HG03460 (cell line): ENCODE results near the gene TBCE.
A peak's percentile ranks its signal among the peaks of the same experiment; 100 is the strongest.

Source experiments
- ATAC-seq: cut with Tn5 transposase; IDR thresholded peaks from one replicate; pipeline ENCODE4 v1.9.1; 2021; ENCODE audit not compliant: unreplicated experiment

Gene TBCE

DNA sequence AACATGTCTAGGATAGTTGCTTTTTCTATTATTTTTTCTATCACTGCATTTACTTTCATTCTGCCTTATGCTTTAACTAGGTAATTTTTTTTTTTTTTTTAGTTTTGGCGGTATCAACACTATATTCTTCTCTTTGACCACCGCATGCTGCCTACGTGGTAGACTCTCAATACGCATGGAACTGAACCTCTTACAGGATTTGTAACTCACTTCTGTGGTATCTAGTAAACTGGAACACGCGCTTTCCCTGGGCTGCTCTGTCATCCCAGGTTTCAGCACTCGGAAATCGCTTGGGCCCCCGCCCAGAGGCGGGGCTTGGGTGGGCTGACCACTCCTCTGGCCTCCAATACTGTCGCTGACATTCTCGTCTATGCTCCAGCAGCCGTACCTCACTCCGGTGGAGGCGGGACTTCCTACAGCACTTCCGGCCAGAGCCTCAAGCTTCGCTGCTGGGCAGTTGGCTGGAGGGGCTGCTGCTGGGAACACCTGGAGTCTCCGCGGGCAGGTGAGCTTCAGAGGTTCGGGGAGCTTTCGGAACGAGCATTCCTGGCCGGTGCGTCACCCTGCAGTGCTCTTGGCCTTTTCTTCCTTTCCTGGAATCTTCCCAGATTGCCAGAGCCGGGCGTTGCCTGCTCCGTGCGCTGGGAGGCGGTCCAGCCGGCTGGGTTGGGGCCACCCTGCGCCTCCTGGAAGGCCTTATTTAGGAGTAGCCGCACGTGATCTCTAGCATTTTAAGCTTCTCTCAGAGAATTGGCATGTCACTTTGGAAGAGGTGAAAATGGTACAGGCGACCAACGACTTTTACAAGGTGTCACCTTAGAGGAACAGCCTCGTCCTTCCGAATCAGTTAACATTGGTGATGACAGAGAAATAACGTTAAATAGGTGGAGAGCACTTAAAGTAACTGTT lies at the start of gene TBCE:
Gene TBCE, plus strand, starts transcription at position 428 of the 909 bp plus-strand sequence. CDS start 12,623 bp downstream, outside the sequence.
- ATAC-seq: peak; percentile 100

DNA sequence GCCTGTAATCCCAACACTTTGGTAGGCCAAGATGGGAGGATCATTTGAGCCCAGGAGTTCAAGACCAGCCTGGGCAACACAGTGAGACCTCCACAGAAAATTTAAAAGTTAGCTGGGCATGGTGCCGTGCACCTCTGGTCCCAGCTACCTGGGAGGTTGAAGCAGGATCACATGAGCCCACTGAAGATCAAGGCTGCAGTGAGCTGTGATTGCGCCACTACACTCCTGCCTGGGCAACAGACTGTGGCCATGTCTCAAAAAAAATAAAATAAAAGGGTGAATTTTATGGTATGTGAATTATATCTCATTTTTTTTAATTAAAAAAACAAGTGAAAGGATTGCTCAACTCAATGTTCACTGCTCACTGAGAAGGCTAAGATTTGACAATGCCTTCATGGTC lies 48.0 kb upstream of the TBCE start:
- no peak for ATAC-seq

DNA sequence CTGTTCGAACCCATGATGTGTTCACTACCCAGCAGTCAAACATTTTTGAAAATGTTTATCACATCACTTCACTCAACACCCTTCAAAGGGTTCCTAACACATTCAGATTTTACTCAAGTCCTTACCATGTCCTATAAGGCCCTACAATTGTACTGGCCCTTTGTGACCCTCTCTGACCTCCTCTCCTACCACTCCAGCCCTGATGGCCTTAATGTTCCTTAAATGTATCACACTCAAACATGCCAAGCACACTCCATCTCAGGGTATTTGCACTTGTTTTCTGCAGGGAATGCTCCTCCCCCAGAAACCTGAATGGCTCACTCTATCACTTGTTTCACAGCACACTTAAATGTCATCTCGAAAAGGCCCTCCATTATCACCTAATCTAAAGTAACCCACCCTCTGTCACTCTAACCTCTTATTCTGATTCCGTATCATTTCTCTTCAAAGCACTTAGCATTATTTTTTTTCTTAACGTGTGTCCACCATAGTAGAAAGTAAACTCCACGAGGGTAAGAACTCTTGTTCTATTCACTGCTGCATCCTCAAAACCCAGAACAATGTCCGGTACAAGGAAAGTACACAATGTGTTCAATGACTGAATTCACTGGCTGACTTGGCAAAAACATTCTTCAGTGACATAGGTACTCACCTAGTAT lies 46.6 kb upstream of the TBCE start:
- ATAC-seq: no peak

GRCh38 chr1:235324296-235324695 lies 42.9 kb upstream of the TBCE start:
- ATAC-seq: no peak

DNA sequence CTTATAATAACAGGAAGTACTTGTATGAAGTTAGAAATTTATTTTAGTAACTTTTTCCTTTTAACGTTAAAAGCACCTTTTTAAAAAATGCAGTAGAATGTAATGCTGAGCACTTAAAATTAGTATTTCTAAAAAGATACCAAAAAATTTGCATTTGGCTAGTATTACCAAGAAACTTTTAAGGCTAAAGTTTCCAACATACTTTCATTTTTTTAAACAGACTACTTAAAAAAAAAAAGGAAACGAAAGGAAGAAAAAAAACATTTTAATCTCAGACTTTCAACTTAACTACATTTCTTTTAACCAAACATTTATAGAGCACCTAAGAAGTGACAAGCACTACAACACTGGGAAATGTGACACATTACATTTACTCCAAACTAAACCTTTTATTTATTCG lies 42.1 kb upstream of the TBCE start:
- ATAC-seq: no peak

GRCh38 chr1:235325854-235326253 lies 41.4 kb upstream of the TBCE start:
- ATAC-seq: no peak

- ATAC-seq: no peak
These were observed 40.3 kb upstream of the TBCE start for GRCh38 chr1:235326719-235327558.

- ATAC-seq: peak; percentile 2
These were observed 39.5 kb upstream of the TBCE start, which contains the start of gene ARID4B for GRCh38 chr1:235327559-235328270. Gene ARID4B (minus strand): TSS chr1:235328179. CDS start chr1:235326919, 1,260 bp downstream.

- peak; percentile 56 for ATAC-seq
These were observed 38.7 kb upstream of the TBCE start, which contains the start of gene GGPS1 for GRCh38 chr1:235328271-235329138. Gene GGPS1 (plus strand): TSS chr1:235328570. CDS start chr1:235335265, 6,695 bp downstream.

DNA sequence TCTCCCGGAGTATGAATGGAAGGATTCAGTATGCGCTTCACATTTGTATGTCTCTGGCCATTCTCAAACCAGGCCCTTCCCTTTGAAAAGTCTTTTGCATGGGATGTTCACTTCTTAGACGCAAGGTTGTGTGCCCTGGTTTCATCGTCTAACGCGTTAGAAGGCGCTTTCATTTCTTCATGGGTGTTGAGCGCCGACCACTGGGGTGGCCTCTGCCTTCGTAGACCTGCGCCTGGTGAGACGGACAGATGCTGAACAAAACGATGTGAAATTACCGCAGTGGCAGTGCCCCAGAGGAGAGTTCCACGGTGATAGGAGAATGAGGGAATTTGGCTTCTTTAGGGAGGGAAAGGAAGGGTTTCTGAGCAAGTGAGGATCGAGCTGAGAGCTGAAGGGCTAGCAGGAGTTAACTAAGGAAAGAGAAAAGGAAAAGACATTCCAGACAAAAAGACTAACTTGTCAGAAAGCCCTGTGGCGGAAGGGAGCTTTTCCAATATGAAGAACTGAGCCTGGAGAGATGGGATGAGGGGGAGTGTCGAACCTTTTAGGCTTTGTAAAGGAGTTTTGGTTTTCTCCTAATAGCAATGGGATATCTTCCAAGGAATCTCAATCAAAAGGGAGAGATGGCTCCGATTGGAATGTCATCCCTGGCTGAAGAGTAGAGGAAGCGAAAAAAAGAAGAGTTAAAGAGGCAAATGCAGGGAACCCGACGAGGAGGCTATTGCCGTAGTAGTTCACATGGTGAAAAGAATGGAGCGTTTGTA lies 37.9 kb upstream of the TBCE start:
- ATAC-seq: peak; percentile 25

GRCh38 chr1:235330918-235331285 lies 36.3 kb upstream of the TBCE start:
- no peak for ATAC-seq

DNA sequence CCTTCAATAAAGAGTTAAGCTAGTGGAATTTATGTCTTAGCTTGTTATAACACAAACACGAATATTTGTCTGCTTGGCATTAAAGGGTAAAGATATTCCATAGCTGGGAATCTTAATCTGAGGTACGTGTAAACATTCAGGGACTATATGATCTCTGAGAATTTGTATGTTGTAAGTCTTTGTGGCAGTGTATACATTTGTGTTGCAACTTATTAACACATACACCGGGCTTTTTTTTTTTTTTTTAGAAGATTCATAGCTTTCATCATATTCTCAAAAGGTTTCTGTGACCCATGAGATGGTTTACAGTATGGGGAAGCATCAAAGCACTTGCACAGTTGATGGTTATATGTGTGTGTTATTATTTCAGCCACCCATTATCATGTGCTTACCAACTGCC lies 35.8 kb upstream of the TBCE start:
- no peak for ATAC-seq

DNA sequence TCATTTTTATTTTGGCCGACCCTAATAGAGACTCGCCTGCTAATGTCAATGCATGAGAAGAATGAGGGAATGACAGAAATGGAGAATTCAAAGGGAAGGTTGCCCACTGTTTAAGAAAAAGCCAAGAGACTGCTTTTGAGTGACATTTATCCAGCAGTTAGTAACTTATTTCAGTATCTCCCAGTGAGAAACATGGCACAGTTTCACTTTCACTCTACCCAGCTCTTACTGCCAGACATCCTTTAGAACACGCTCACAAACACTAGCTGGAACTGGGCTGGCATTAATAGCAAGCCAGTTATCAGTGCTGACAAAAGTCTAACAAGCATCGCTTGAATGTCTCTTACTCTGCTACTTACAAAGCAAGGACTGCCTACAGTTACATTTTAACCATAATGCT lies 30.3 kb upstream of the TBCE start:
- ATAC-seq: no peak

- ATAC-seq: no peak
These were observed 27.5 kb upstream of the TBCE start for GRCh38 chr1:235339746-235340145.

DNA sequence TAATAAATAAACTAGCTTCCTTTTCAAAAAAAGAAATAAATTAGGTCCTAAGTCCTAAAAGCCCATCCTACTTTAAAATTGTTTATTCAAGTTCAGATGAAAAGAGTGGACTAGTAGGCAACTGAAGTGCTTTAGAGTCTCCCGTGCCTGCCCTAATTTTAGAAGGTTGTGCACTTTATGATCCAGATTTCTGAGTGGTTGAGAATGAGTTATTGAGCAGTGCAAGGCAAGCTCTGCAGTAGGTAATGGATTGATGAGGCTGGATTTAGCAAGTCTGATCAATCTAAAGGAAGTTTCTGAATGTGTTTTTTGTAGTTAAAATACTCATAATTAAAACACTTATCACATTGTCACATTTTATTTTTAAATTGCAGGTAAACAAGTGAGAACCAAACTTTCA lies 25.9 kb upstream of the TBCE start:
- no peak for ATAC-seq

- ATAC-seq: no peak
These were observed 25.2 kb upstream of the TBCE start for GRCh38 chr1:235342039-235342438.

- ATAC-seq: no peak
These were observed 24.8 kb upstream of the TBCE start for GRCh38 chr1:235342471-235342870.

DNA sequence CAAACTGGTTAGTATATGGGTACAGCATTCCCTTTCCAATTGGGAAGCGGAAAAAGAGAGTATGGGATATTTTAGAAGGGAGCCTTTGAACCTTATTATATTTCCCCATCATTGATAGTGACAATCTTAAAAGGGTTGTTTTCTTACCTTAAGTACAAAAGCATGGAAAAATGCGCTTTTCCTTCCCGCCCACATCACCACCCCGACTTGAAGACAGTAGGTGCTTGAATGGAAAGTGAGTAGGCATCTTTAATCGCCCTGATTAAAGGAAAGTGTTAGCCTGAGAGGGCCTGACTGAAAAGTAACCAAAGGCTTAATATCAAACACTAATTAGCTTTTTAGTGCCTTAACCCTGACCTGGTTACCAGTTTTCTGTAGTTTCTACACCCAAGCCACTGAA lies 23.5 kb upstream of the TBCE start:
- ATAC-seq: no peak

DNA sequence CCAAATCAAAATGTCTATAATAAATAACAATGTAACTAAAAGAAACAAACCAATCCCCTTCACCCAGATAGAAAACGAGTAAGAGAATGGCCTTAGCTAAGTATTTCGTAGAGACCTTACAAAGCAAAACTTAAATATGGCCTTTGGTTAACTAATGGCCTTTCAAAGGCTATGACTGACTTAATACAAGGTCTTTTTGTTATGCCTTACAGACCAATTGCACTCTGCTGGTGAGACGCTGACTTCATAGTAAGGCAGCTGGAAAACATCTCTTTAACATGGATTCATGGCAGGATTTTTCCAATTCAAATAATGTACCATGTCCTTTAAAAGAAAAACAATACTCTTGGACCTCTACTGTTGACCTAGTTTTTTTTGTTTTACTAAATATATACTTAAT lies 15.8 kb upstream of the TBCE start:
- ATAC-seq: no peak
